NOMO-1 (cell line): ENCODE results near the gene AXIN2.

Experiments
- DNase-seq, 2 experiments: peaks; one replicate each; lab custom pipeline; 2025; ENCODE audit not compliant: unreplicated experiment in 2 of 2; lab: John Stamatoyannopoulos, UW

The AXIN2 gene

DNA sequence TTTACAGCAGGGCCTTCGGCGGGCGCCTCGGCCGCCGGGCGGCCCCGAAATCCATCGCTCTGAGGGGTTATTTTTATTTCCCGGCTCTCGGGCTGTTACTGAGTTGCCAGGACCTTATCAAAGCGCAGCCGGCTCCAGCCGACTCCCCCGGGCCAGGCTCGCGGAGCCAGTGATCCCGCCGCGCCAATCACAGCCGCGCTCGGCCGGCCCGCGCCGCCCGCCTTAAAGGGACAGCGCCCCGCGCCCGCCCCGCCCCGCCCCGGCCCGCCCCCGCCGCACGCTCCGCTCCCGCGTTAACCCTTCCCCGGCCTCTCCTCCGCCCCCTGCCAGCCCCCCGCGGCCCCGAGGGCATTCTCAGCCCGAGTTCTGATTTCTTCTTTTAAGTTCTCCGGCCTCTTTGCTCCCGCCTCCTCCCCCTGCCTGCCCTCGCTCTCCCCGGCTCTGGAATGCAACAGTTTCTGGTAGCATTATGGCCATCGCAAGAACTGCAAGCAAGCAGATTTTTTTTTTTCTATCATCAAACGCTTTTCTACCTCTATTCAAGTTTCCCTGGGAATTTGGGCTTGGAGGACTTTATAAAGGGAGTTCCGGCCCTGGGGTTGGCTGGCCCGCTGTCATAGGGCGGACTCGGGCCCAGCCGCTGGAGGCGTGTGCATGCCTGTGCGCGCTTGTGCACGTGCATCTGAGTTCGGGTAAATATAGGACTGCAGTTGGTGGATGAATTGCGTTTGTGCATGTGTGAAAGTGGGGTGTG is at the start of gene AXIN2:
Gene AXIN2, minus strand, starts transcription at position 197 of the 754 bp plus-strand sequence. CDS start 3,028 bp downstream, outside the sequence.
- DNase-seq = peak; percentile 69 to 75

DNA sequence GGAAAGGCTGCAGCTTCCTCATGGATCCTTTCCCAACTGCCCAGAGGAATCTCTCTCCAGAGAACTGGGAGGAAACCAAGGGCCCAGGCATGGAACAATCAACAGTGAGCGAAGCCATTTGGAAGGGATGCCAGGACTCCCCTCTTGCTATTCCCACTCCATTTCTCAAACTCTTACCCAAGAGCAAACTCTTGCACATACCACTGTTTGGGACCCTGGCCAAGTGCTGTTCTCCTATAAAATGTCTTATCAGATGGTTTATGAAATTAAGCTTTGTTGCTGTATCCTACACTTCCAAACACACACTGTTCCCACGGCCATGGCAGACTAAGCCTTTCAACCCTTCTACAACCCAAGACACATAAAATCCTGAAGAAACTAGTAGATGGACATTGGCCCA is 48.3 kb upstream of the AXIN2 start:
- no peak for DNase-seq

DNA sequence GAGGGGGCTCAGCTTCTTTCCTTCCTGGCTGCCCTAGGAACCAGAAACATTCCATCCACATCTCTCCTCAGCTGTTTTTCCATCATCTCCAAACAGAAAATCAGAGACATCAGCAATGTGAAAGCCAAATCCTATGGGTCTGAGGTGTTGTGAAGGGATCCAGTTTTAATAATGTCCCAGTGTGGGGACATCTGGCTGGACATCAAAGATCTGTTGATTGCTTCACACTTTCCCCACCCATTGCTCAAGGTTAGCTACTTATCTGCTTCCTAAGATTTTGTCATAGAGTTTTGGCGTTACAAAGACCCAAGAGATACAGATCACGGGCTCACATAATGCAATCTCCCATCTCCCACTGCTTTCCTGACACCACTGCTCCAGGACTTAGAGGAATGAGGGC is 47.8 kb upstream of the AXIN2 start:
- DNase-seq = no peak

GRCh38 chr17:65604070-65604469 is 42.6 kb upstream of the AXIN2 start:
- DNase-seq = no peak

GRCh38 chr17:65601881-65602280 is 40.4 kb upstream of the AXIN2 start:
- no peak for DNase-seq

GRCh38 chr17:65601145-65601544 is 39.7 kb upstream of the AXIN2 start:
- no peak for DNase-seq

DNA sequence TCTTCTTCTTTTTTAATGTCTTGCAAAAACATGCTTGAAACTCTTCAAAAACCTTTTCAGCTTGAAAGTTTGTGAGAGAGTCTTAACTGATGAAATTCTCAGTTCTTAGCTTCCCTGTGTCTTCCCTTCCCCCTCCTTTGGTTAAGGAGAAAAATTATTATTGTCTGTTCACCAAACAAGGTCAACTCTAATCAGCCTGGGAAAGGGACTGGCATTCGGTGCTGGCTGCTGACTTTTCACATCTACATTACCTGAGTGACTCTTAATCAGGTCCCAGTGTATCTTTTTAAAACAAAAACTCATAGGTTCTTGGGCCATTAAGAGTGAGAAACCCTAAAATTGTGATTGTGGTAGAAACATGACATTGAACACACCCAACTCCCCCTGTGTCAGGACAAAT is 39.1 kb upstream of the AXIN2 start:
- no peak for DNase-seq

DNA sequence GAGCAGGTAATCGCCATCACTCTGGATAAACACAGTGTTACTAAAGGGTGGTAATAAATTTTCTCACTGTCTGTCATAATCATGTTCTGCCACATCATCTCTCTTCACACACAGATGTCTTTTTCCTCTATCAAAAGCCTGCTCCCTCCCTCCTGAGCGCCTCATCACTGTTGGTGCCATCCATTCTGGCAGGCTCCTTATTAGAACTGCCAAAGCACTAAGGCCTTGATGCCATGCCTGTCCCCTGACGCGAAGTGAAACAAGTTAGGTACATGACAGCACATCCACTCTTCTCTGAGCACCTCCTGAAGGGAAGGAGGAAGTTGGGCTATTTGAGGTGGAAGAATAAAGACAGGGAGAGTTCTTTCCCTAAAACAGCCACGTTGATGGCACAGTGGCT is 38.2 kb upstream of the AXIN2 start:
- DNase-seq = no peak

DNA sequence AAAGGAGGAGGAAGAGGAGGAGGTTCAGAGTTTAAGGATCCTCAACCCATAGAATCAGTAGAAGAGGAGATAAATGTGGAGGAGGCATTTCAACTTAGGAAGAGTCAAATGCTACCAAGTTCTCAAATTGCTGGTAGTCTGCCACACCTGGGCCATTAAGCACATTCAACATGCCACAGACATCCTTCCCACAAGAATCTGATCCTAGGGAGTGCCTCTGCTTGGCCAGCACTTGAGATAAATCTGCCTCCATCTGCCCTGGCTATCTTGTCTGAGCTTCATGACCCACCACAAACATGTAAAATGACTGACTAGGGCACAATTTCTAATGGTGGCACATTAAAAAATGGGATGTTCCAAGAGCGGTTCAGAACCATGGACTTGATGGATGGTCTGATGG is 37.3 kb upstream of the AXIN2 start:
- DNase-seq = no peak

- no peak for DNase-seq
Measured at GRCh38 chr17:65595071-65595656, 33.7 kb upstream of the AXIN2 start.

- DNase-seq = no peak
Measured at GRCh38 chr17:65593855-65594845, 32.7 kb upstream of the AXIN2 start.

DNA sequence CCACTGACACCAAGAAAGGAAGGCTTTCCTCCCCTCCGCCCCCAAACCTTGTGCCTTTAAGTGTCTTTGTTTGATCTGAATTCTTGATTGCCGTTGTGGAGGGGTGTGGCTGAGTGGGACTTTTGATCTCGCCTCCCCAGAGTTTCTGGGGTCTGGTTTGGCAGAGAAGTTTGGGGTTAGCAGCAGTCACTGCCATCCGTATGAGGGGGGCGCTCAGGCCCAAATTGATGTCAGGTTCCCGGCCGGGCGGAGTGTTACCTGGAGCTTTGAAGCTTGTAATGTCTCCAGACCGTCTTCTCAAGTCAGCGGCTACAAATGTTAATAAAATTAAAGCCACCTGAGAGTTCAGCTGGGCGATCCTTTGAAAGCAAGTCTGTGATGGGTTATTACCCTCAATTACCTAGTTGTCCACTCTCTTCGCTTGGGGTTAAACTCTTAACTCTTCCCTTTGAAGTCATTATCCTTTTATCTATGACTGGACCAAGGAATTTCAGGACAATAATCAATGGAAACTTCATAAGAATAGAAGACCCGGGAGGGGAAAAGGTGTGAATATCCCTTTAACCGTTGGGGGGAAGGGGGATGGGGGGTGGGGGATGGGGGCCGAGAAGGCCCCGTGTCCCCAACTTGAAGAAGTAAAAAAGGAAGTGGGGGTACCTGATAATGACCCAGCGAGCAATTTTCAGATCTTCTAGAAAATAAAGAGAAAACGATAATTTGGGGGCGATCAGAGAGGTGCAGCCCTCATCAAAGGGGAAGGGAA is 31.8 kb upstream of the AXIN2 start:
- DNase-seq = peak in 1 of 2 experiments; percentile 5

GRCh38 chr17:65592125-65592965 is 30.9 kb upstream of the AXIN2 start:
- no peak for DNase-seq

DNA sequence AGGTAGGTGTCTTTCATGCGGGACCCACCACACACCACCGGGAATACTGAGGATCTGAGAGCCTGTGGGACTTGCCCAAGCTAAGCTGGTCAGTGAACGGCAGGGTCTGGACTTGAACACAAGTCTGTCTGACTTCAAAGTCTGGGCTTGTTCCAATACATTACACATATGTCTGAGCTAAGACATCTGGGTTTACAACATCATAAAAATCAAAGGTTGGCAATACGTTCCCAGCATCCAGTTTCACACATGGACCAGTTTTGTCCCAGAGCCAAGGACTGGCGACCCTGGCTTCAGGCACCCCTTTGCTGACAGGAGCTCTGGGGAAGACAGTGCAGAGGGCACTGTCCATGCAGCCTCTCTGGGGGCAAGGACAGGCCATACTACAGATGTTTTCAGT is 27.9 kb upstream of the AXIN2 start:
- DNase-seq = no peak

GRCh38 chr17:65588181-65588808 is 26.8 kb upstream of the AXIN2 start:
- no peak for DNase-seq

GRCh38 chr17:65587534-65588180 is 26.2 kb upstream of the AXIN2 start:
- DNase-seq = no peak

GRCh38 chr17:65586899-65587298 is 25.5 kb upstream of the AXIN2 start:
- DNase-seq = no peak

DNA sequence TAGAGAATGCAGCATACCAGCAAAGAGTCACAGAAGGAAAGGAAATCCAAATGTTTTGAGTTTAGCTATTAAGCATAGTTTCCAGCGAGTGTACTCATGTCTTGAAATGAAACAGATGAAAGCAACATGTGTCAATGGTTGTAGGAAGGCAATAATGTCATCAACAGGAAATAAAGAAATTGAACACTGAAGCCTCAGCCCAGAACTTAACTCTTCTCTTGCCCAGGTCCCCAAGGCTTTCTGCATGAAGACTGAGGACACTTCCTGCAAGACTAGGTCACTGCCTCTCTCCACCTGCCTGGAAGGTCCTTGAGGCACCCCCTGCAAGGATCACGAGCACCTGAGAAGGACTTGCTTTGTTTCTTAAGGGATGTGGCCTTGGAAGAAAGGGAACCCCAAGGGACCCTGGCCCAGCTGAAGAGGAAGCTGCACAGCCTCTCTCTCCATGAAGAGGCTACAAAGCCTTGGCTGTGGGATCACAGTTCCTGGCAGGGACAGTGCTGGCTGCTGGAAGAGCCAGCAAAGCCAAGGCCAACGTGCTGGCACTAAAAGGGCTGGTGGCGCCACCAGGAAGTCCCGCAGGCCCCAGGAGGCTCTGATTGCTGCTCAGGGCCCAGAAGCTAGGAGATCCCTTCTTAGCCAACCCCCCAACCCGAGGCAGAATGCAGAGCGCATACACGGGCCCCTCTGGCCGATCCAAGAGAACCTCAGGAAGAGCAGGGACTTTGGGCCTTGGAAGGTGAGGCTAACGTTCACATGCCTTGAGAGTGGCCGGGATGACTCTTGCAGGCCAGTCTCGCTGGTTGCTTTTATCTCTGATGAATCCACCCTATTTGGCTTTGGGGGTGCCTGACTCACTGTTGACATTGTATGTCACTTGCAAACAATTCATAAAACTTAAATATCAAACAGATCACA is 23.4 kb upstream of the AXIN2 start:
- DNase-seq = no peak
